ENCODE measurements around the gene ZNF777. TPM values are rescaled to one million over a fixed set of nuclear protein-coding genes. Genes with fewer than 3 reads are reported as not detected.
A peak's percentile ranks its signal among the peaks of the same experiment; 100 is the strongest.
"Not testable (repeated sequence)": the region's sequence is repeated elsewhere in the genome, so short reads cannot be mapped to it uniquely, and the experiment has no call there.

ZNF777 gene
- total RNA-seq, 1 donor from 2014 or later = 16.3 TPM

- DNase-seq (ENCODE audit: extremely low spot score, unreplicated experiment) = no peak
- Mint-ChIP-seq H3K4me1 (ENCODE audit: unreplicated experiment) (peaks cover 20% of the 10 kb centered on the region), H3K27ac (ENCODE audit: unreplicated experiment) (peak overlapping the region; percentile 95), H3K27me3 (ENCODE audit: unreplicated experiment) (peaks cover 19% of the 10 kb centered on the region), H3K4me3 (ENCODE audit: unreplicated experiment) (peak overlapping the region; percentile 93), H3K9me3 (ENCODE audit: unreplicated experiment) (no peaks in the 10 kb centered on the region), H3K36me3 (ENCODE audit: unreplicated experiment) (peaks cover 27% of the 10 kb centered on the region)
- no peak for TF ChIP-seq CTCF (IDR thresholded peaks at IDR 0.05)
Measured at GRCh38 chr7:149495785-149496641, 35.2 kb upstream of the ZNF777 start.

- Mint-ChIP-seq H3K4me3 (ENCODE audit: unreplicated experiment) (no peak overlapping the region), H3K9me3 (ENCODE audit: unreplicated experiment) (no peaks in the 10 kb centered on the region), H3K36me3 (ENCODE audit: unreplicated experiment) (peaks cover 36% of the 10 kb centered on the region), H3K4me1 (ENCODE audit: unreplicated experiment) (peaks cover 20% of the 10 kb centered on the region), H3K27me3 (ENCODE audit: unreplicated experiment) (peaks cover 15% of the 10 kb centered on the region), H3K27ac (ENCODE audit: unreplicated experiment) (no peak overlapping the region)
- DNase-seq (ENCODE audit: extremely low spot score, unreplicated experiment) = no peak
- TF ChIP-seq CTCF (IDR thresholded peaks at IDR 0.05) = no peak
Measured at GRCh38 chr7:149494738-149495368, 34.0 kb upstream of the ZNF777 start.

GRCh38 chr7:149493975-149494374 lies 33.1 kb upstream of the ZNF777 start:
- peaks cover 20% of the 10 kb centered on the region for H3K4me1 Mint-ChIP-seq (ENCODE audit: unreplicated experiment)
- not testable (repeated sequence) for H3K4me3 Mint-ChIP-seq (ENCODE audit: unreplicated experiment); DNase-seq (ENCODE audit: extremely low spot score, unreplicated experiment); H3K27ac Mint-ChIP-seq (ENCODE audit: unreplicated experiment); H3K9me3 Mint-ChIP-seq (ENCODE audit: unreplicated experiment); H3K27me3 Mint-ChIP-seq (ENCODE audit: unreplicated experiment)
- H3K36me3 Mint-ChIP-seq (ENCODE audit: unreplicated experiment) = peaks cover 44% of the 10 kb centered on the region

- TF ChIP-seq CTCF (IDR thresholded peaks at IDR 0.05) = no peak
- no peaks in the 10 kb centered on the region for H3K9me3 Mint-ChIP-seq (ENCODE audit: unreplicated experiment)
- no peak overlapping the region for H3K27ac Mint-ChIP-seq (ENCODE audit: unreplicated experiment)
- DNase-seq (ENCODE audit: extremely low spot score, unreplicated experiment) = no peak
- H3K27me3 Mint-ChIP-seq (ENCODE audit: unreplicated experiment) = peaks cover under 1% of the 10 kb centered on the region
- H3K4me1 Mint-ChIP-seq (ENCODE audit: unreplicated experiment) = peaks cover 20% of the 10 kb centered on the region
- H3K4me3 Mint-ChIP-seq (ENCODE audit: unreplicated experiment) = no peak overlapping the region
- H3K36me3 Mint-ChIP-seq (ENCODE audit: unreplicated experiment) = peaks cover 48% of the 10 kb centered on the region
Measured at GRCh38 chr7:149493366-149493765, 32.5 kb upstream of the ZNF777 start.

- Mint-ChIP-seq H3K9me3 (ENCODE audit: unreplicated experiment) (no peaks in the 10 kb centered on the region), H3K27me3 (ENCODE audit: unreplicated experiment) (no peaks in the 10 kb centered on the region), H3K27ac (ENCODE audit: unreplicated experiment) (no peak overlapping the region), H3K4me1 (ENCODE audit: unreplicated experiment) (peaks cover 4% of the 10 kb centered on the region), H3K4me3 (ENCODE audit: unreplicated experiment) (no peak overlapping the region), H3K36me3 (ENCODE audit: unreplicated experiment) (peaks cover 66% of the 10 kb centered on the region)
- TF ChIP-seq CTCF (IDR thresholded peaks at IDR 0.05) = no peak
- no peak for DNase-seq (ENCODE audit: extremely low spot score, unreplicated experiment)
Measured at GRCh38 chr7:149490083-149490760, 29.4 kb upstream of the ZNF777 start.
